ENCODE data around the gene NR2F6.

GRCh38 chr19:17235300-17235970 lies 10.3 kb downstream of the NR2F6 start:
- TF ChIP-seq CTCF (IDR thresholded peaks at IDR 0.05; ENCODE audit: insufficient read depth, low read depth, low read length) (no peak), EZH2 (IDR thresholded peaks at IDR 0.05; ENCODE audit: insufficient read depth, low read length) (no peak)

Data from astrocyte (in vitro differentiated cells and primary cell).